Measurements from ENCODE around the gene LAGE3.

Gene LAGE3

DNA sequence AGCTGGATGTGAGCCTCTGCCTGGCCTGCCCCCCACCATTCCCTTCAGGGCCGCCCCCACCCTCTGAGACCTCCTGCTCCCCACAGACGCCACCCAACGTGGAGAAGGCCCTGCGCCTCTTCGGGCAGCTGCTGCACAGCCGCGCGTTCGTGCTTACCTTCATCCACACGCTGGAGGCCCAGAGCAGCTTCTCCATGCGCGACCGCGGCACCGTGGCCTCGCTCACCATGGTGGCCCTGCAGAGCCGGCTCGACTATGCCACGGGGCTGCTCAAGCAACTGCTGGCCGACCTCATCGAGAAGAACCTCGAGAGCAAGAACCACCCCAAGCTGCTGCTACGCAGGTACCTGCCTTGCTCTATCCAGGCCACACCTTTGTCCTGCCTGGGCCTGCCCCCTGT, 10.9 kb downstream of the LAGE3 start:
- TF ChIP-seq EZH2phosphoT487 (IDR thresholded peaks at IDR 0.05; ENCODE audit: borderline replicate concordance) (no peak), CTCF (conservative IDR thresholded peaks at IDR 0.05; ENCODE audit: low read length) (no peak)
- no peaks in the 10 kb centered on the region for H3K9me2 ChIP-seq (replicated peaks; ENCODE audit: low read depth, low read length)
- no peaks in the 10 kb centered on the region for H4K20me1 ChIP-seq (ENCODE audit: insufficient read depth, low read length, poor library complexity, severe bottlenecking)
- no peaks in the 10 kb centered on the region for H3K4me1 ChIP-seq (ENCODE audit: insufficient read depth, low read length, poor library complexity, severe bottlenecking)
- no peaks in the 10 kb centered on the region for H3F3A ChIP-seq (ENCODE audit: low read depth)
- no peak overlapping the region for H2AFZ ChIP-seq (ENCODE audit: low read length)
- H3K79me2 ChIP-seq (ENCODE audit: insufficient read depth, low read length): no peaks in the 10 kb centered on the region
- H3K27me3 ChIP-seq (ENCODE audit: insufficient read depth, low read length, poor library complexity, severe bottlenecking): no peaks in the 10 kb centered on the region
- no peaks in the 10 kb centered on the region for H3K9me3 ChIP-seq (ENCODE audit: insufficient read depth, low read depth, low read length)
- H3K4me3 ChIP-seq (ENCODE audit: low read length, poor library complexity, severe bottlenecking): no peak overlapping the region
- no peaks in the 10 kb centered on the region; the same call in 1 of the 2 replicates for H3K36me3 ChIP-seq (ENCODE audit: insufficient read depth, low read length)
- H3K9ac ChIP-seq (ENCODE audit: low read depth, low read length, poor library complexity, severe bottlenecking): no peak overlapping the region
- H3K4me2 ChIP-seq (ENCODE audit: low read depth, low read length, poor library complexity, severe bottlenecking): no peak overlapping the region

- no peak overlapping the region for H3K9ac ChIP-seq (ENCODE audit: low read depth, low read length, poor library complexity, severe bottlenecking)
Observed at GRCh38 chrX:154467556-154467955, 11.5 kb downstream of the LAGE3 start.

GRCh38 chrX:154466907-154467306, 12.2 kb downstream of the LAGE3 start:
- H3K9me3 ChIP-seq (ENCODE audit: insufficient read depth, low read depth, low read length): no peaks in the 10 kb centered on the region
- no peak overlapping the region for H3K4me2 ChIP-seq (ENCODE audit: low read depth, low read length, poor library complexity, severe bottlenecking)
- no peaks in the 10 kb centered on the region for H3K27me3 ChIP-seq (ENCODE audit: insufficient read depth, low read length, poor library complexity, severe bottlenecking)
- H3K9me2 ChIP-seq (replicated peaks; ENCODE audit: low read depth, low read length): no peaks in the 10 kb centered on the region
- H3K4me3 ChIP-seq (ENCODE audit: low read length, poor library complexity, severe bottlenecking): no peak overlapping the region
- no peaks in the 10 kb centered on the region; the same call in 1 of the 2 replicates for H3K36me3 ChIP-seq (ENCODE audit: insufficient read depth, low read length)
- no peak overlapping the region for H2AFZ ChIP-seq (ENCODE audit: low read length)
- H4K20me1 ChIP-seq (ENCODE audit: insufficient read depth, low read length, poor library complexity, severe bottlenecking): no peaks in the 10 kb centered on the region
- no peaks in the 10 kb centered on the region for H3F3A ChIP-seq (ENCODE audit: low read depth)
- H3K4me1 ChIP-seq (ENCODE audit: insufficient read depth, low read length, poor library complexity, severe bottlenecking): no peaks in the 10 kb centered on the region
- H3K79me2 ChIP-seq (ENCODE audit: insufficient read depth, low read length): no peaks in the 10 kb centered on the region
- TF ChIP-seq EZH2phosphoT487 (IDR thresholded peaks at IDR 0.05; ENCODE audit: borderline replicate concordance) (no peak), CTCF (conservative IDR thresholded peaks at IDR 0.05; ENCODE audit: low read length) (no peak)
- H3K9ac ChIP-seq (ENCODE audit: low read depth, low read length, poor library complexity, severe bottlenecking): no peak overlapping the region

More at GRCh38 chrX:154467556-154467955, 11.5 kb downstream of the LAGE3 start:
- Histone ChIP-seq H3F3A (ENCODE audit: low read depth) (no peaks in the 10 kb centered on the region), H4K20me1 (ENCODE audit: insufficient read depth, low read length, poor library complexity, severe bottlenecking) (no peaks in the 10 kb centered on the region), H3K79me2 (ENCODE audit: insufficient read depth, low read length) (no peaks in the 10 kb centered on the region), H3K9me3 (ENCODE audit: insufficient read depth, low read depth, low read length) (no peaks in the 10 kb centered on the region), H3K4me1 (ENCODE audit: insufficient read depth, low read length, poor library complexity, severe bottlenecking) (no peaks in the 10 kb centered on the region), H3K9me2 (replicated peaks; ENCODE audit: low read depth, low read length) (no peaks in the 10 kb centered on the region), H3K27me3 (ENCODE audit: insufficient read depth, low read length, poor library complexity, severe bottlenecking) (no peaks in the 10 kb centered on the region), H2AFZ (ENCODE audit: low read length) (no peak overlapping the region), H3K4me2 (ENCODE audit: low read depth, low read length, poor library complexity, severe bottlenecking) (no peak overlapping the region), H3K4me3 (ENCODE audit: low read length, poor library complexity, severe bottlenecking) (no peak overlapping the region), H3K36me3 (ENCODE audit: insufficient read depth, low read length) (no peaks in the 10 kb centered on the region; the same call in 1 of the 2 replicates)
- TF ChIP-seq CTCF (conservative IDR thresholded peaks at IDR 0.05; ENCODE audit: low read length) (no peak), EZH2phosphoT487 (IDR thresholded peaks at IDR 0.05; ENCODE audit: borderline replicate concordance) (no peak)

Measured in Loucy (cell line).